HepG2 (cell line): ENCODE measurements around the gene BAHCC1. TPM values are rescaled to one million over a fixed set of nuclear protein-coding genes. Genes with fewer than 3 reads are reported as not detected.

Experiments used
- ARNTL ChIP-seq: sonication (generic); formaldehyde crosslinking; IDR thresholded peaks from 2 replicates; pipeline ENCODE4 v1.4.0; 2020; ENCODE audit warnings: mild to moderate bottlenecking, missing genetic modification reagents
- ATF1 ChIP-seq: IDR thresholded peaks from 2 replicates; pipeline ENCODE4 v1.6.1; 2016; ENCODE audit warnings: mild to moderate bottlenecking, control low read depth
- CC2D1A ChIP-seq: sonication (generic); formaldehyde crosslinking; IDR thresholded peaks from 2 replicates; pipeline ENCODE4 v1.8.1; 2023; ENCODE audit warnings: mild to moderate bottlenecking, missing genetic modification reagents
- GATAD2A ChIP-seq: IDR thresholded peaks from 2 replicates; pipeline ENCODE4 v1.6.1; 2016
- MIXL1 ChIP-seq: IDR thresholded peaks from 2 replicates; pipeline ENCODE4 v1.6.1; 2016
- NCOA1 ChIP-seq: sonication (generic); formaldehyde crosslinking; IDR thresholded peaks from 2 replicates; pipeline ENCODE4 v1.9.0; 2021; ENCODE audit warnings: missing genetic modification reagents
- NFE2 ChIP-seq: sonication (generic); formaldehyde crosslinking; IDR thresholded peaks from 2 replicates; pipeline ENCODE4 v1.4.0; 2020; ENCODE audit warnings: missing genetic modification reagents
- PAWR ChIP-seq: sonication (generic); formaldehyde crosslinking; IDR thresholded peaks from 2 replicates; pipeline ENCODE4 v1.4.0; 2020; ENCODE audit warnings: missing genetic modification reagents, mild to moderate bottlenecking, borderline replicate concordance
- RFX1 ChIP-seq: fragments of 450-650 bp; IDR thresholded peaks from 2 replicates; pipeline ENCODE4 v1.6.1; 2017
- SOX6 ChIP-seq, 2 experiments: fragments of 450-650 bp in 1 of 2; sonication (generic) in 1 of 2; formaldehyde crosslinking in 1 of 2; IDR thresholded peaks; 2 replicates each; pipeline versions ENCODE4 v1.4.0 to v1.6.1; 2017 to 2020; ENCODE audit warnings: antibody characterized with exemption in 1 of 2, mild to moderate bottlenecking in 1 of 2, missing genetic modification reagents in 1 of 2
- SP140L ChIP-seq: sonication (generic); formaldehyde crosslinking; IDR thresholded peaks from 2 replicates; pipeline ENCODE4 v1.4.0; 2020; ENCODE audit warnings: missing genetic modification reagents, borderline replicate concordance
- ZBTB3 ChIP-seq: sonication (generic); formaldehyde crosslinking; IDR thresholded peaks from 2 replicates; pipeline ENCODE4 v1.4.0; 2020; ENCODE audit warnings: low read depth, mild to moderate bottlenecking, moderate library complexity, missing genetic modification reagents, borderline replicate concordance
- ZFP37 ChIP-seq: sonication (generic); formaldehyde crosslinking; IDR thresholded peaks from 2 replicates; pipeline ENCODE4 v1.4.0; 2020; ENCODE audit warnings: missing genetic modification reagents, borderline replicate concordance
- ZNF136 ChIP-seq: sonication (generic); formaldehyde crosslinking; IDR thresholded peaks from 2 replicates; pipeline ENCODE4 v1.8.1; 2022; ENCODE audit warnings: low read depth, mild to moderate bottlenecking, moderate library complexity, missing genetic modification reagents
- ZNF225 ChIP-seq: sonication (generic); formaldehyde crosslinking; IDR thresholded peaks from 2 replicates; pipeline ENCODE4 v1.4.0; 2020; ENCODE audit warnings: mild to moderate bottlenecking, missing genetic modification reagents
- ZNF335 ChIP-seq: sonication (generic); formaldehyde crosslinking; IDR thresholded peaks from 2 replicates; pipeline ENCODE4 v1.4.0; 2020; ENCODE audit warnings: missing genetic modification reagents
- ZNF562 ChIP-seq: sonication (generic); formaldehyde crosslinking; IDR thresholded peaks from 2 replicates; pipeline ENCODE4 v1.8.0; 2022; ENCODE audit warnings: missing genetic modification reagents, borderline replicate concordance
- ZNF563 ChIP-seq: sonication (generic); formaldehyde crosslinking; IDR thresholded peaks from 2 replicates; pipeline ENCODE4 v1.8.0; 2022; ENCODE audit warnings: mild to moderate bottlenecking, moderate library complexity, missing genetic modification reagents
- ZNF644 ChIP-seq: IDR thresholded peaks from 2 replicates; pipeline ENCODE4 v1.6.1; 2016; ENCODE audit warnings: low read depth
- ZSCAN30 ChIP-seq: sonication (generic); formaldehyde crosslinking; IDR thresholded peaks from 2 replicates; pipeline ENCODE4 v1.5.0; 2020; ENCODE audit warnings: mild to moderate bottlenecking, missing genetic modification reagents
- polyA plus RNA-seq, 8 experiments: library from polyadenylated mRNA; depleted of rRNA in 3 of 8; stranded (reverse) in 7 of 8; unstranded in 1 of 8; fragments of >200 nt; fragmentation: Illumina TruSeq in 4 of 8; extraction: Trizol in 4 of 8; gene quantifications; 2 replicates each; pipeline versions ENCODE4 v1.2.1 to v1.2.3, GENCODE V29; 2011 to 2016; ENCODE audit warnings: low read depth in 4 of 8, missing spikeins in 1 of 8, mixed read lengths in 1 of 8; ENCODE audit not compliant: insufficient read depth in 1 of 8
- total RNA-seq, 5 experiments: library from RNA; depleted of rRNA; stranded (reverse); fragments of >200 nt; fragmentation: Illumina TruSeq; extraction: Trizol; gene quantifications; 2 replicates each; pipeline ENCODE4 v1.2.3, GENCODE V29; 2016; ENCODE audit warnings: low read depth in 1 of 5
- TF ChIP-seq, protein P1 (sequence below): sonication (generic); formaldehyde crosslinking; IDR thresholded peaks from 2 replicates; pipeline ENCODE4 v1.4.0; 2020; ENCODE audit warnings: missing genetic modification reagents
- TF ChIP-seq, protein P2 (sequence below): sonication (generic); formaldehyde crosslinking; IDR thresholded peaks from 2 replicates; pipeline ENCODE4 v1.5.0; 2020; ENCODE audit warnings: mild to moderate bottlenecking, low read depth, missing genetic modification reagents, borderline replicate concordance
- TF ChIP-seq, protein P3 (sequence below): sonication (generic); formaldehyde crosslinking; conservative IDR thresholded peaks from 2 replicates; pipeline ENCODE4 v1.8.1; 2023; ENCODE audit warnings: missing genetic modification reagents
- TF ChIP-seq, protein P4 (sequence below): sonication (generic); formaldehyde crosslinking; IDR thresholded peaks from 2 replicates; pipeline ENCODE4 v1.4.0; 2020; ENCODE audit warnings: missing genetic modification reagents, borderline replicate concordance

BAHCC1 gene
- total and polyA plus RNA-seq, 2 of the 13 experiments (the other 11 are each of a cell fraction or from before 2014, with no cell fraction given) = 1.4 to 1.7 TPM

DNA sequence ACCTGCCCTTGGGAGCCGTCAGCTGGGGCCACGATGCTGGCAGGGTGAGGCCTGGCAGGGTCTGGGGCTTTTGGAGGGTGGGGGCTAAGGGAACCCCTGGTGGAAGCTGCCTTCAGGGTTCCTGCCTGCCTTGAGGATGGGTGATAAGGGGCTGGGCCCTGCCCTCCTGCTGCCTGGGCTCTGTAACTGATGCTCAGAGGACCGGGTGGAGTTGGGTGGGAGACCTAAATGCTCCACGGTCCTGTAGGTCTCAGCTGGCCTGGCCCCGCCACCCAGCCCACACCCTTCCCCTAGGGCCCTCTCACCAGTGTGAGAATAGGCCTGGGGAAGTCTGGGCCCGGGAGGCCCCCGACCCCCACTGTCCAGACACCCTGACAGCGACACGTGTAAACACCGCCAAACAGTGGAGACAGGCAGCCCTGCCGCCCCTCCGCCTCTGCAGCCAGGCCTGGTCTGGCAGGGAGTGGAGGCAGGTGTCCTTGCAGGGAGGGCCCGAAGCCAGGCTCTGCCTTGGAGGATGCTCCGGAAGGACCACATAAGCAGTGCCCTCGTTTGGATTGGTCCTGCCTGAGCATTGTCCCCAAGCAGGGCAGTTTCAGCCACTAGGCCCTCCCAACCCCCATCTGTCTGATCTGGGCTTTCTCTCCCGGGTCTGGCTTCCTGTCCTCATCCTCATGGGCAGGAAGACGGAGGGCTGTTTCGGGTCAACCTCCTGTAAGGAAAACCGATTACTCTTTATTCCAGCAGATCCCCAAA is 6.5 kb upstream of the BAHCC1 start (continued):
- no peak for TF ChIP-seq MIXL1 (CRISPR knock-in tag)
- TF ChIP-seq, protein P1, sequence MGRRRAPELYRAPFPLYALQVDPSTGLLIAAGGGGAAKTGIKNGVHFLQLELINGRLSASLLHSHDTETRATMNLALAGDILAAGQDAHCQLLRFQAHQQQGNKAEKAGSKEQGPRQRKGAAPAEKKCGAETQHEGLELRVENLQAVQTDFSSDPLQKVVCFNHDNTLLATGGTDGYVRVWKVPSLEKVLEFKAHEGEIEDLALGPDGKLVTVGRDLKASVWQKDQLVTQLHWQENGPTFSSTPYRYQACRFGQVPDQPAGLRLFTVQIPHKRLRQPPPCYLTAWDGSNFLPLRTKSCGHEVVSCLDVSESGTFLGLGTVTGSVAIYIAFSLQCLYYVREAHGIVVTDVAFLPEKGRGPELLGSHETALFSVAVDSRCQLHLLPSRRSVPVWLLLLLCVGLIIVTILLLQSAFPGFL = no peak
- TF ChIP-seq, protein P2, sequence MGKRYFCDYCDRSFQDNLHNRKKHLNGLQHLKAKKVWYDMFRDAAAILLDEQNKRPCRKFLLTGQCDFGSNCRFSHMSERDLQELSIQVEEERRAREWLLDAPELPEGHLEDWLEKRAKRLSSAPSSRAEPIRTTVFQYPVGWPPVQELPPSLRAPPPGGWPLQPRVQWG (CRISPR knock-in tag) = no peak
- TF ChIP-seq ATF1 (CRISPR knock-in tag) = no peak
- TF ChIP-seq, protein P3, sequence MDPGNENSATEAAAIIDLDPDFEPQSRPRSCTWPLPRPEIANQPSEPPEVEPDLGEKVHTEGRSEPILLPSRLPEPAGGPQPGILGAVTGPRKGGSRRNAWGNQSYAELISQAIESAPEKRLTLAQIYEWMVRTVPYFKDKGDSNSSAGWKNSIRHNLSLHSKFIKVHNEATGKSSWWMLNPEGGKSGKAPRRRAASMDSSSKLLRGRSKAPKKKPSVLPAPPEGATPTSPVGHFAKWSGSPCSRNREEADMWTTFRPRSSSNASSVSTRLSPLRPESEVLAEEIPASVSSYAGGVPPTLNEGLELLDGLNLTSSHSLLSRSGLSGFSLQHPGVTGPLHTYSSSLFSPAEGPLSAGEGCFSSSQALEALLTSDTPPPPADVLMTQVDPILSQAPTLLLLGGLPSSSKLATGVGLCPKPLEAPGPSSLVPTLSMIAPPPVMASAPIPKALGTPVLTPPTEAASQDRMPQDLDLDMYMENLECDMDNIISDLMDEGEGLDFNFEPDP (CRISPR knock-in tag) = no peak
- TF ChIP-seq GATAD2A (CRISPR knock-in tag) = peak; percentile 24; the same call in 1 of the 2 replicates
- no peak for TF ChIP-seq ZSCAN30 (CRISPR knock-in tag)
- TF ChIP-seq ZNF136 (CRISPR knock-in tag) = no peak
- TF ChIP-seq ZNF225 (CRISPR knock-in tag) = no peak
- no peak for TF ChIP-seq PAWR
- TF ChIP-seq ZNF563 = no peak
- no peak for TF ChIP-seq NCOA1 (CRISPR knock-in tag)
- no peak for TF ChIP-seq NFE2 (CRISPR knock-in tag)
- no peak for TF ChIP-seq ZNF335
- TF ChIP-seq, protein P4, sequence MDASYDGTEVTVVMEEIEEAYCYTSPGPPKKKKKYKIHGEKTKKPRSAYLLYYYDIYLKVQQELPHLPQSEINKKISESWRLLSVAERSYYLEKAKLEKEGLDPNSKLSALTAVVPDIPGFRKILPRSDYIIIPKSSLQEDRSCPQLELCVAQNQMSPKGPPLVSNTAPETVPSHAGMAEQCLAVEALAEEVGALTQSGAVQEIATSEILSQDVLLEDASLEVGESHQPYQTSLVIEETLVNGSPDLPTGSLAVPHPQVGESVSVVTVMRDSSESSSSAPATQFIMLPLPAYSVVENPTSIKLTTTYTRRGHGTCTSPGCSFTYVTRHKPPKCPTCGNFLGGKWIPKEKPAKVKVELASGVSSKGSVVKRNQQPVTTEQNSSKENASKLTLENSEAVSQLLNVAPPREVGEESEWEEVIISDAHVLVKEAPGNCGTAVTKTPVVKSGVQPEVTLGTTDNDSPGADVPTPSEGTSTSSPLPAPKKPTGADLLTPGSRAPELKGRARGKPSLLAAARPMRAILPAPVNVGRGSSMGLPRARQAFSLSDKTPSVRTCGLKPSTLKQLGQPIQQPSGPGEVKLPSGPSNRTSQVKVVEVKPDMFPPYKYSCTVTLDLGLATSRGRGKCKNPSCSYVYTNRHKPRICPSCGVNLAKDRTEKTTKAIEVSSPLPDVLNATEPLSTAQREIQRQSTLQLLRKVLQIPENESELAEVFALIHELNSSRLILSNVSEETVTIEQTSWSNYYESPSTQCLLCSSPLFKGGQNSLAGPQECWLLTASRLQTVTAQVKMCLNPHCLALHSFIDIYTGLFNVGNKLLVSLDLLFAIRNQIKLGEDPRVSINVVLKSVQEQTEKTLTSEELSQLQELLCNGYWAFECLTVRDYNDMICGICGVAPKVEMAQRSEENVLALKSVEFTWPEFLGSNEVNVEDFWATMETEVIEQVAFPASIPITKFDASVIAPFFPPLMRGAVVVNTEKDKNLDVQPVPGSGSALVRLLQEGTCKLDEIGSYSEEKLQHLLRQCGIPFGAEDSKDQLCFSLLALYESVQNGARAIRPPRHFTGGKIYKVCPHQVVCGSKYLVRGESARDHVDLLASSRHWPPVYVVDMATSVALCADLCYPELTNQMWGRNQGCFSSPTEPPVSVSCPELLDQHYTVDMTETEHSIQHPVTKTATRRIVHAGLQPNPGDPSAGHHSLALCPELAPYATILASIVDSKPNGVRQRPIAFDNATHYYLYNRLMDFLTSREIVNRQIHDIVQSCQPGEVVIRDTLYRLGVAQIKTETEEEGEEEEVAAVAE = no peak
- no peak for TF ChIP-seq RFX1
- TF ChIP-seq ZFP37 (CRISPR knock-in tag) = no peak
- TF ChIP-seq ZBTB3 (CRISPR knock-in tag) = no peak
- TF ChIP-seq ARNTL (CRISPR knock-in tag) = no peak
- no peak for TF ChIP-seq SP140L (CRISPR knock-in tag)
- no peak for TF ChIP-seq ZNF644
- no peak for TF ChIP-seq ZNF562 (CRISPR knock-in tag)
- no peak for TF ChIP-seq CC2D1A
- TF ChIP-seq SOX6 (IDR thresholded peaks at IDR 0.05) = no peak
- TF ChIP-seq SOX6 (CRISPR knock-in tag; IDR thresholded peaks at IDR 0.05) = no peak
